Natural killer cell (primary cell): ENCODE measurements around the gene CAVIN1. TPM values are rescaled to one million over a fixed set of nuclear protein-coding genes. Genes with fewer than 3 reads are reported as not detected.
"Not testable (repeated sequence)": the region's sequence is repeated elsewhere in the genome, so short reads cannot be mapped to it uniquely, and the experiment has no call there.

Source experiments
- ATAC-seq, 3 donors: fragments of 150-1000 bp in 2 of 3; fragments of 200-7000 bp in 1 of 3; cut with Tn5 transposase; 1 replicate in 1 of 3; 2 replicates in 2 of 3; pipeline ENCODE4 v1.10.0; 2021; ENCODE audit warnings: mild to moderate bottlenecking in 2 of 3, moderate library complexity in 2 of 3
- DNase-seq, 2 donors: peaks; one replicate each; pipeline versions ENCODE4 v3.0.0 to v3.0.0-alpha.2; 2013 to 2021; ENCODE audit warnings: mixed read lengths in 1 of 2
- H3K27ac ChIP-seq: one replicate; pipeline ENCODE4 v1.5.1; 2013; ENCODE audit warnings: mild to moderate bottlenecking, low read length
- H3K27me3 ChIP-seq: one replicate; pipeline ENCODE4 v1.6.1; 2013; ENCODE audit warnings: low read length; ENCODE audit not compliant: control insufficient read depth, insufficient read depth
- H3K36me3 ChIP-seq: one replicate; pipeline ENCODE4 v1.6.1; 2013; ENCODE audit warnings: low read length; ENCODE audit not compliant: control insufficient read depth, insufficient read depth
- H3K4me1 ChIP-seq: one replicate; pipeline ENCODE4 v1.6.1; 2013; ENCODE audit warnings: low read length; ENCODE audit not compliant: control insufficient read depth, insufficient read depth
- H3K4me3 ChIP-seq: one replicate; pipeline ENCODE4 v1.5.1; 2013; ENCODE audit warnings: low read length
- H3K9me3 ChIP-seq: one replicate; pipeline ENCODE4 v1.6.1; 2013; ENCODE audit warnings: low read length; ENCODE audit not compliant: control insufficient read depth, insufficient read depth
- H3K27ac Mint-ChIP-seq, 2 donors: one replicate each; pipeline ENCODE4 v1.8.0; 2022; ENCODE audit warnings: mild to moderate bottlenecking in 2 of 2, mixed read lengths in 2 of 2, moderate library complexity in 1 of 2
- H3K27me3 Mint-ChIP-seq, 2 donors: one replicate each; pipeline ENCODE4 v1.8.0; 2022; ENCODE audit warnings: low read depth in 2 of 2, mixed read lengths in 2 of 2
- H3K36me3 Mint-ChIP-seq: one replicate; pipeline ENCODE4 v1.8.0; 2022; ENCODE audit warnings: mixed read lengths
- H3K4me1 Mint-ChIP-seq, 2 donors: one replicate each; pipeline ENCODE4 v1.8.0; 2022; ENCODE audit warnings: mixed read lengths in 2 of 2
- H3K4me3 Mint-ChIP-seq: one replicate; pipeline ENCODE4 v1.8.0; 2022; ENCODE audit warnings: mild to moderate bottlenecking, moderate library complexity, mixed read lengths
- H3K9me3 Mint-ChIP-seq, 2 donors: one replicate each; pipeline ENCODE4 v1.8.0; 2022; ENCODE audit warnings: mixed read lengths in 2 of 2
- CTCF ChIP-seq: fragments of 200-600 bp; IDR thresholded peaks from one replicate; pipeline ENCODE4 v1.8.0; 2022; ENCODE audit warnings: antibody characterized with exemption
- WGBS: methylation state at CpG from one replicate; pipeline ENCODE4 v1.1.7; 2013; ENCODE audit warnings: missing lambda C conversion rate; ENCODE audit not compliant: insufficient coverage; 5-methylcytosine and 5-hydroxymethylcytosine counted together
- intact Hi-C: fragments of 100-400 bp; cut with micrococcal nuclease; formaldehyde crosslinking; loops from one replicate; pipeline ENCODE4 v1.14.2; 2022
- total RNA-seq, 4 donors: library from RNA; stranded (reverse); fragments of 120-200 nt in 1 of 4; gene quantifications; one replicate each; pipeline versions ENCODE4 v1.2.3 to v1.2.4, GENCODE V29; 2013 to 2022

The CAVIN1 gene
- total RNA-seq, 3 donors from 2014 or later (not counting 1 experiment from before 2014, with no cell fraction given): 0.11 to 0.20 TPM; not detected in 1

- ATAC-seq (no peak), DNase-seq (no peak)
- Mint-ChIP-seq H3K27me3 (no peaks in the 10 kb centered on the region), H3K36me3 (no peaks in the 10 kb centered on the region), H3K4me3 (peak overlapping the region; percentile 65), H3K27ac (peak overlapping the region; percentile 66 to 79), H3K4me1 (peaks cover 68 to 70% of the 10 kb centered on the region in 2 donors), H3K9me3 (no peaks in the 10 kb centered on the region)
- Histone ChIP-seq H3K27ac (peak overlapping the region; percentile 21), H3K36me3 (no peaks in the 10 kb centered on the region), H3K4me1 (peaks cover 50% of the 10 kb centered on the region), H3K4me3 (no peak overlapping the region), H3K27me3 (no peaks in the 10 kb centered on the region), H3K9me3 (no peaks in the 10 kb centered on the region)
- WGBS: 93% methylated on average over 7 of the region's 7 CpGs
- intact Hi-C loops: loop anchor here (1.0 kb wide), 1 partner anchor 26 kb away; the partner anchor contains the start of gene STAT3
- TF ChIP-seq CTCF: no peak
These were observed 60.7 kb downstream of the CAVIN1 start for GRCh38 chr17:42362245-42362961.

- no peak for TF ChIP-seq CTCF
- Mint-ChIP-seq H3K36me3 (no peaks in the 10 kb centered on the region), H3K4me3 (peak overlapping the region; percentile 65), H3K9me3 (no peaks in the 10 kb centered on the region), H3K27ac (peak overlapping the region; percentile 66 to 79), H3K4me1 (peaks cover 64% of the 10 kb centered on the region in 2 donors), H3K27me3 (no peaks in the 10 kb centered on the region)
- WGBS: 44% methylated on average over 2 of the region's 2 CpGs
- no peak overlapping the region for H3K4me3 ChIP-seq
- peaks cover 43% of the 10 kb centered on the region for H3K4me1 ChIP-seq
- intact Hi-C loops: loop anchor here (1.0 kb wide), 1 partner anchor 27 kb away; the partner anchor contains the start of gene STAT3
- peak overlapping the region; percentile 41 for H3K27ac ChIP-seq
- H3K27me3 ChIP-seq: no peaks in the 10 kb centered on the region
- DNase-seq (peak; percentile 28 to 63), ATAC-seq (peak; percentile 81 to 92 (median 87))
- H3K9me3 ChIP-seq: no peaks in the 10 kb centered on the region
- H3K36me3 ChIP-seq: no peaks in the 10 kb centered on the region
These were observed 61.3 kb downstream of the CAVIN1 start for GRCh38 chr17:42361781-42362186.

GRCh38 chr17:42360388-42360787, 62.7 kb downstream of the CAVIN1 start:
- H3K27ac ChIP-seq, H3K4me3 ChIP-seq, H3K9me3 Mint-ChIP-seq, intact Hi-C loops, H3K27me3 ChIP-seq, H3K36me3 ChIP-seq, H3K9me3 ChIP-seq, DNase-seq, H3K36me3 Mint-ChIP-seq, H3K27me3 Mint-ChIP-seq, ATAC-seq: not testable (repeated sequence)
- peak overlapping the region; percentile 66 to 79 for H3K27ac Mint-ChIP-seq
- H3K4me1 ChIP-seq: peaks cover 37% of the 10 kb centered on the region
- WGBS: no CpG with 5 or more reads among the region's 2 CpGs
- H3K4me1 Mint-ChIP-seq: peaks cover 58 to 63% of the 10 kb centered on the region in 2 donors
- peak overlapping the region; percentile 22 for H3K4me3 Mint-ChIP-seq

- H3K27ac ChIP-seq: no peak overlapping the region
- H3K4me3 Mint-ChIP-seq: peak overlapping the region; percentile 31
- H3K36me3 Mint-ChIP-seq: no peaks in the 10 kb centered on the region
- H3K4me1 Mint-ChIP-seq: peaks cover 50 to 56% of the 10 kb centered on the region in 2 donors
- 98% methylated on average over 6 of the region's 7 CpGs for WGBS
- H3K36me3 ChIP-seq: no peaks in the 10 kb centered on the region
- no peaks in the 10 kb centered on the region for H3K9me3 ChIP-seq
- no peak for TF ChIP-seq CTCF
- H3K27me3 ChIP-seq: no peaks in the 10 kb centered on the region
- ATAC-seq (no peak), DNase-seq (no peak)
- no peak overlapping the region for H3K4me3 ChIP-seq
- peaks cover 33% of the 10 kb centered on the region for H3K4me1 ChIP-seq
- intact Hi-C loops: no loop called here
- H3K27ac Mint-ChIP-seq: peak overlapping the region; percentile 61 to 78
- no peaks in the 10 kb centered on the region for H3K27me3 Mint-ChIP-seq
- H3K9me3 Mint-ChIP-seq: no peaks in the 10 kb centered on the region
These were observed 63.9 kb downstream of the CAVIN1 start for GRCh38 chr17:42359133-42359532.
